ENCODE data around the gene CFDP1. TPM values are rescaled to one million over a fixed set of nuclear protein-coding genes. Genes with fewer than 3 reads are reported as not detected.
"Not testable (repeated sequence)": the region's sequence is repeated elsewhere in the genome, so short reads cannot be mapped to it uniquely, and the experiment has no call there.

CFDP1 gene
- total and polyA plus RNA-seq, 8 donors = 43.4 to 151 (median 134) TPM

DNA sequence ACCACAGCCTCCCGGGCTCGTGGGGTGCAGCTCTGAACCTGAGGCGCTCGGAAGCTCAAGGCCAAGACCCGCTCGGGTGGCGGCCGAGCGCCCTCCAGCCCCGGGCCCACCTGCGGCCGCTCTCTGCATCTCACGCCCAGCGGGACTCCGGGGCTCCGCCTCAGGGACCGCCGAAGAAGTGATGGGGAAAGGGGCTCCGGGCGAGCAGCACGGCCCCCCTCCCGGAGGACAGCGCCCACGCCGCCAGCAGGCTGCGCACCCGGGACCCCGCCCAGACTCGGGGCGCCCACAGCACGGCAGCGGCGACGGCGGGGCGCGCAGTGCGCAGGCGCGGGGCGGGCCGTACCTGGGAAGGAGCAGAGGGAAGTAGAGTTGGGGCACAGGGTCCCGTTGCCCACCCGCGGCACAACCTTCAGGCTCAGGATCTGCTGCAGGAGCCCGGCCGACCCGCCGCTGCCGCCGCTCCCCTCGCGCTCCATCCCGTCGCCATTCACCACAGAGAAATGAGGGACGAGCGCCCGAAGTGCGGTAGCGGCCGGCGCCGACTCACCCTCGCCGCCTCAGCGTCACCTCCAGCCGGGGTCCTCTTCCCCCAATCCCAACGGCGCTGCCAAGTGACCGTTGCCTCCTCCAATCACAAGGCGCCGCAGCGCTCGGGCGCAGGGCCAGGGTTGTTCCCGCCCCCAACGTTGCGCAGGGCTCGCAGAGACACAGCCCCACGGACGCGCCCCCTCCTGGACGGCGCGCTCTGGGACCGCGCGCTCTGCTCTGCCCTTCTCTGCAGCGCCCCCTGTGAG lies 31.0 kb upstream of the CFDP1 start, which contains the start of gene TMEM170A:
Gene TMEM170A (minus strand): TSS at position 568 of the 797 bp plus-strand sequence. CDS start 89 bp downstream, at position 479.
- Histone ChIP-seq H3K9me3 (no peaks in the 10 kb centered on the region), H3K27me3 (no peaks in the 10 kb centered on the region), H3K4me3 (peak within 1 kb of the TSS; percentile 95 to 99), H3K27ac (peak within 1 kb of the TSS; percentile 95 to 99), H3K36me3 (no peaks in the 10 kb centered on the region), H3K4me1 (peaks cover 7 to 37% of the 10 kb centered on the region in 2 donors)
- intact Hi-C loops (cut with DNase I) = no loop called here
- DNase-seq (peak; percentile 100), ATAC-seq (peak; percentile 96)
- TF ChIP-seq, protein P1, sequence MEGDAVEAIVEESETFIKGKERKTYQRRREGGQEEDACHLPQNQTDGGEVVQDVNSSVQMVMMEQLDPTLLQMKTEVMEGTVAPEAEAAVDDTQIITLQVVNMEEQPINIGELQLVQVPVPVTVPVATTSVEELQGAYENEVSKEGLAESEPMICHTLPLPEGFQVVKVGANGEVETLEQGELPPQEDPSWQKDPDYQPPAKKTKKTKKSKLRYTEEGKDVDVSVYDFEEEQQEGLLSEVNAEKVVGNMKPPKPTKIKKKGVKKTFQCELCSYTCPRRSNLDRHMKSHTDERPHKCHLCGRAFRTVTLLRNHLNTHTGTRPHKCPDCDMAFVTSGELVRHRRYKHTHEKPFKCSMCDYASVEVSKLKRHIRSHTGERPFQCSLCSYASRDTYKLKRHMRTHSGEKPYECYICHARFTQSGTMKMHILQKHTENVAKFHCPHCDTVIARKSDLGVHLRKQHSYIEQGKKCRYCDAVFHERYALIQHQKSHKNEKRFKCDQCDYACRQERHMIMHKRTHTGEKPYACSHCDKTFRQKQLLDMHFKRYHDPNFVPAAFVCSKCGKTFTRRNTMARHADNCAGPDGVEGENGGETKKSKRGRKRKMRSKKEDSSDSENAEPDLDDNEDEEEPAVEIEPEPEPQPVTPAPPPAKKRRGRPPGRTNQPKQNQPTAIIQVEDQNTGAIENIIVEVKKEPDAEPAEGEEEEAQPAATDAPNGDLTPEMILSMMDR (IDR thresholded peaks at IDR 0.05) = peak; percentile 100

DNA sequence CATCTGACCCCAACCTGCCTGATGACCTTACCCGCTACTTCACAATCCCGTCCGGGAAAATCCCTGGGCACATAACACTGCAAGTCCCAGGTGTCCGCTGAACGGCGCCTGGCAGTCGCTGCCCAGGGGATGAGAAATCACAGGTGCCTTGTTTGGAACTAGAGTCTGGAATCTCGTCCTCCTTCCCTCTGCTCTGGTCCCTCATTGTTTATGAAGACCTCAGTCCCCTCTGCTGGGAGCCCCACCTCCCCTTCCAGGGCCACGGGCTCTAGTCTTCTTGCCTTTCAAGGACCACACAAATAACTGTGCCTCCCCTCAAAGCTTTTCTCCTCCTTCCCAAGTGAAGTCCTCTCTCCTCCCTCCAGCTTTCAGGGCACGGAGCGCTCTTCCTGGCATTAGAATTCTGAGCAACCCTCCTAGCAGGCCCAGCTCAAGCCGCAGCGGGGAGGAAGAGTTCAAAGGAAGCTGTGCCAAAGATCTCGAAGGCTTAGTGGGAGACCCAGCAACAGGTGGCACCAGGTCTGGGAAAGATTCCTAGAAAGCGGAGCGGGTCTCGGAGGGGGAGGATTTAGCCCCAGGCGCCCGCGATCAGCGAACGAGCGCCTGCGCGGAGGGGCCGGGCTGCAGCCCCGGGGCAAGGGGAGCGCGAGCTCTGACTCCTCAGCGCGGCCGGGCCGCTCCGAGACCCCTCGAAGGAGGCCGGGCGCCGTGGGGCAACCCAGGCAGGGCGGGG lies 30.3 kb upstream of the CFDP1 start:
- intact Hi-C loops (cut with DNase I); H3K36me3 ChIP-seq; H3K9me3 ChIP-seq; H3K27me3 ChIP-seq: not testable (repeated sequence)
- H3K27ac ChIP-seq = peak overlapping the region; percentile 95 to 99
- peak; percentile 28 for ATAC-seq
- H3K4me3 ChIP-seq = peak overlapping the region; percentile 95 to 99
- DNase-seq = peak; percentile 41 to 89 (median 50)
- peaks cover 7 to 37% of the 10 kb centered on the region in 2 donors for H3K4me1 ChIP-seq

DNA sequence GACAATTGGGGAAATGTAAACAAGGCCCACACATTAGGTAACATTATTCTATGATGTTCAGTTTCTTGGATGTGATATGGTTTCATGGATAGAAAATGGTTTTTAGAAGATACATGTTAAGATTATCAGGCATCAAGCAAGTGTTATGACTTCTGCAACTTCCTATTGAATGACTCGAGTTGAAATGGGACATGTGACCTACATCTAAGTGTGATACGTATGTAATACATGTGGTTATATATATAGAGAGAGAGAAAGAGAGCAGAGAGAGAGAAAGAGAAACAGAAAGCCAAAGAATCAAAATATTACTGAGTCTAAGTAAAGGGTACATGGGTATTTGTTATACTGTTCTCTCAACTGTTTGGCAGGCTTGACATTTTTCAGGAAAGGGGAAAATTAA lies 29.5 kb upstream of the CFDP1 start:
- Histone ChIP-seq H3K4me3 (peak overlapping the region in 1 of 2 donors; percentile 99), H3K4me1 (peaks cover 7 to 37% of the 10 kb centered on the region in 2 donors), H3K27ac (no peak overlapping the region), H3K27me3 (no peaks in the 10 kb centered on the region), H3K36me3 (no peaks in the 10 kb centered on the region), H3K9me3 (no peaks in the 10 kb centered on the region)
- TF ChIP-seq, protein P1 (IDR thresholded peaks at IDR 0.05) = no peak
- intact Hi-C loops (cut with DNase I) = no loop called here
- ATAC-seq (no peak), DNase-seq (no peak)

DNA sequence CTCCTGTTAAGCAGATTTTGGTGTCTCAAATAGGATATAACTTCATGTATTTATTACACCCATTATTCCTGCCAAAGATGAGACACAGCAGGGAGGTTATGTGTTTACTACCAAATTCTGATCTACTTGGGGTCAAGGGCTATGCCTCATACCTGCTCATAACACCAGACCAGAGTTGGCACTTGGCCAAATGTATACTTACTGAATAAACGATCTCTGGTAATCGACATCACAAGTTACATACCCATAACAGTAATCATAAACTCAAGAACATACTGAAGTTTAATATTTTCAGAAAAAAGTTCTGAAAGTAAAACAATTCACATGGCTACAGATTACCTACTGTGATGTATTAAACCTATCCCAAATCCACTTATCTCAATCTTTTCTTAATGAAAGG lies 28.3 kb upstream of the CFDP1 start:
- no peaks in the 10 kb centered on the region for H3K27me3 ChIP-seq
- TF ChIP-seq, protein P1 (IDR thresholded peaks at IDR 0.05) = no peak
- ATAC-seq (no peak), DNase-seq (no peak)
- H3K9me3 ChIP-seq = no peaks in the 10 kb centered on the region
- peaks cover 7 to 37% of the 10 kb centered on the region in 2 donors for H3K4me1 ChIP-seq
- H3K36me3 ChIP-seq = no peaks in the 10 kb centered on the region
- intact Hi-C loops (cut with DNase I) = no loop called here
- no peak overlapping the region for H3K27ac ChIP-seq
- H3K4me3 ChIP-seq = no peak overlapping the region

DNA sequence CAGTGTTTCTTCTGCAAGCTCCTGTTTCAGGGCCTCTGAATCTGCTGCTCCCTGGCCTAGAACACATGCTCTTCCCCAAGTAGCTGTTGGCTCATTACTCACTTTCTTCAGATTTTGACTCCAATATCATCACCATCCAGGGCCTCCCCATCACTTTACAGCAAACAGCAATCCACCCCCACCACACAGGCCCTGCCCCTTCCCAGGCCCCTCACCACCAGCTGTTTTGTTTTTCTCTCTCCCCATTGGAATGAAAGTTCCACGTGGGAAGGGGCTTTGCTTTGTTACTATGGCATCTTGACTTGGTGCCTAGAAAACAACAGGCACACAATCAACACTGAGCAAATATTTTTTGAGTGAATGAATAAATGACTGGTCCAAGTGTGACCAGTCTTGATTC lies 27.1 kb upstream of the CFDP1 start:
- ATAC-seq = no peak
- H3K4me1 ChIP-seq = peaks cover 7 to 37% of the 10 kb centered on the region in 2 donors
- H3K4me3 ChIP-seq = no peak overlapping the region
- TF ChIP-seq, protein P1 (IDR thresholded peaks at IDR 0.05) = no peak
- H3K9me3 ChIP-seq = no peaks in the 10 kb centered on the region
- H3K27me3 ChIP-seq = no peaks in the 10 kb centered on the region
- intact Hi-C loops (cut with DNase I) = no loop called here
- H3K36me3 ChIP-seq = no peaks in the 10 kb centered on the region
- no peak overlapping the region for H3K27ac ChIP-seq
- peak in 2 of 4 donors; percentile 91 to 93 for DNase-seq

All from left lung (tissue), 10 donors.